Adrenal gland (tissue), 5 donors: ENCODE data around the gene HSP90AA1.

Experiments
- CTCF ChIP-seq, 6 experiments: fragments of 450-650 bp in 4 of 6; fragments of 200-600 bp in 2 of 6; sonication (generic) in 1 of 6; IDR thresholded peaks; 1 replicate in 5 of 6; 2 replicates in 1 of 6; pipeline versions ENCODE4 v1.5.1 to v1.8.0; 2016 to 2021; ENCODE audit warnings: antibody characterized with exemption in 6 of 6, mild to moderate bottlenecking in 2 of 6, moderate library complexity in 1 of 6
- POLR2A ChIP-seq, 2 donors: fragments of 450-650 bp; IDR thresholded peaks; one replicate each; pipeline ENCODE4 v1.6.1; 2017; ENCODE audit warnings: antibody characterized with exemption in 2 of 2, mild to moderate bottlenecking in 2 of 2, moderate library complexity in 1 of 2
- donor health status: DM: no; HTN: no; CAD: no.

DNA sequence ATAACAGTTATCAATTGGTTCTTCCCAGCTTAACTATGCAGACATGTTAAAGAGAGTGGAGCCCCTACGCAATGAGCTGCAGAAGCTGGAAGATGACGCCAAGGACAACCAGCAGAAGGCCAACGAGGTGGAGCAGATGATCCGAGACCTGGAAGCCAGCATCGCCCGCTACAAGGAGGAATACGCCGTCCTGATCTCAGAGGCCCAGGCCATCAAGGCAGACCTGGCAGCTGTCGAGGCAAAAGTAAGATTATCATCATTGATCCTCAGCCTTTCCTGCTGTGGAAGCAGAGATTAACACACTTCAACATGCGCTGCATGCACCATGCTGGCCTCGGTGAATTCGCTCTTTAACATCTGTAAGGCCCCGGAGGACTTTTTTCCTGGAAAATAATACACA lies 53.6 kb downstream of the HSP90AA1 start:
- no peak for TF ChIP-seq CTCF (IDR thresholded peaks at IDR 0.05)
- TF ChIP-seq POLR2A (IDR thresholded peaks at IDR 0.05): no peak
